NCI-H524 treated with DMSO at 0.1 percent for 48 hours (cell line): Measurements from ENCODE around the gene DAO.

Source experiments
- DNase-seq: peaks from one replicate; lab custom pipeline; 2025; lab: John Stamatoyannopoulos, UW

DAO gene

DNA sequence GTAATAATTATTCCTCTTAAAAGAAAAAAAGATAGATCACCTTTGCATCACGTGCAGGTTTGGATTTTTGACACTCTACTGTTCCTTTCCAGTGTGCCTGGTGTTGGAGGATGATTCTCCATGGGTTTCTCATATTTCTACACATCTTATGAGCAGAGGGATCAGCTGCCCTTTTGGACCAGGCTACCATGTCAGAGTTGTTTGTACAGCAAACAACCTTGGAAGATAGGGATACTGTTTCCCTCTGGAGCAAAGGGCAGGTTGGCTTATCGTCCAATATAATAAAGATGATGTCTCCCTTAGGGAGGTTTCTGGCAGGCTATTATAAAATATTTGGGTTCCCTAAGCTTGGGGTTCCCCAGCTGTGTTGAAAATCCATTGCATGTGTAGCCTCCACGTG, 42.1 kb downstream of the DAO start:
- no peak for DNase-seq

- no peak for DNase-seq
Observed at GRCh38 chr12:108922918-108923317, 43.0 kb downstream of the DAO start.

- no peak for DNase-seq
Observed at GRCh38 chr12:108928695-108929094, 48.8 kb downstream of the DAO start.

GRCh38 chr12:108930155-108930554, 50.3 kb downstream of the DAO start:
- no peak for DNase-seq

DNA sequence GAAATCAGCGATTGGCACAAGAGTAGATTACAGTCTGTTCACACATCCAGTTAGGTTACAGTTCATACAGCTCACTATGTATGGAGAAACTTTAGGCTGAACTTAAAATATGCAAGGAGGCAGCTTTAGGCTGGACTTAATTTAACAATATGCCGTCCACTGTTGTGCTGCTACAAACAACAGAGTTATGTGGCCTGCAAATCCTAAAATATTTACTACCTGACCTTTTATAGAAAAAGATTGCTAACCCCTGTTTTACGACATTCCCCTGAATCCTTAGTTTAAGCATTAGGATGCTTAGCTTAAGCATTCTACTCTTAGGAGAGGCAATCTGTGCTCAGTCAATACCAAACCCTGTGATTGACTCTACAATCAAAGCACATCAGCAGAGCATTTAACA, 50.9 kb downstream of the DAO start:
- no peak for DNase-seq

GRCh38 chr12:108933949-108934348, 54.1 kb downstream of the DAO start:
- no peak for DNase-seq

- DNase-seq = no peak
Observed at GRCh38 chr12:108935159-108935763, 55.4 kb downstream of the DAO start.

- DNase-seq = no peak
Observed at GRCh38 chr12:108938247-108938924, 58.5 kb downstream of the DAO start.

- DNase-seq = no peak
Observed at GRCh38 chr12:108939594-108939993, 59.7 kb downstream of the DAO start.

- no peak for DNase-seq
Observed at GRCh38 chr12:108940138-108940537, 60.2 kb downstream of the DAO start.

DNA sequence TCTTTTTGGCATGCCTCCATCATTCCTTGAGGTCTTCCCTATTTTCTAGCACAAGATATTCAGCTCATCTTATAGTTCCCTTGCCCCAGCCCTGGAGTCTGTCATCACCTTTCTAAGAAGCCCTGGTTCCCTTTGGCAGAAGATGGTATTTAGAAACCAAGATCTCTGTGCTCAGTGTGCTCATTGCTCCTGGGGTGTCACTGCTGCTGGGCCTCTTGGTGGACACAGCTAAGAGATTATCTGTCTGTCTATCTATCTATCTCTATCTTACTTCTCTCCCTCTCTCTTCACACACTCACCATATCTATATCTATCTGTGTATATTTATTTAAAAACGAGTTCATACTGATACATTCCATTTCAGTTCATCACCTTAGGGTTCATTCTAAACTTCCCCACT, 67.2 kb downstream of the DAO start:
- DNase-seq = no peak

DNA sequence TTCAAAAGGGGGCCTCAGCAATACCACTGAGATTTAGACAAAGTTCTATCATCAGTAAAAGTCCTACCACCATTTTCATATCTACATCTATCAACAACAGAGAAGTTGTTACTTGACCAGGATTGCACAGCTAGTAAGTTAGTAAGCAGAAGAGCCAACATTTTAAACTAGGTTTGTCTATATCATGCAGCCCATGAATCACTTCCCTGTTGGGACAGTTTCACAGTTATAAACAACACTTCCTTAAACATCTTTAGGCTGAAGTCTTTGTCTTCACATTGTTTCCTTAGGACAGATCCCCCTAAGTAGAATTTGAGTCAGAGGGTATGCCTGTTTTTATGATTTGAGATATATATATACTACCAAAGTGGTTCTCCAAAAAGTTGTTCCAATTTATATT, 68.5 kb downstream of the DAO start:
- no peak for DNase-seq

DNA sequence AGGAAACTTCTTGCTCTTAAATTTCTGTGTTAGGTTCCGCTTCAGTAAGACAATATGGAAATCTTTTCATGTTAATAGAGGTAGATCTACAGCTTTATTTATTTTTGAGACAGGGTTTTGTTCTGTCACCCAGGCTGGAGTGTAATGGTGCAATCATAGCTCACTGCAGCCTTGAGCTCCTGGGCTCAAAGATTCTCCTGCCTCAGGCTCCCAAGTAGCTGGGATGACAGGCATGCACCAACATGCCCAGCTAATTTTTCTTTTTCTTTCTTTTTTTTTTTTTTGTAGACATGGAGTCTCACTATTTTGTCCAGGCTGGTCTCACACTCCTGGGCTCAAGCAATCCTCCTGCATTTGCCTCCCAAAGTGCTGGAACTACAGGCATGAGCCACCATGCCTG, 70.1 kb downstream of the DAO start:
- no peak for DNase-seq
